ENCODE measurements around the gene SLC25A39.

DNA sequence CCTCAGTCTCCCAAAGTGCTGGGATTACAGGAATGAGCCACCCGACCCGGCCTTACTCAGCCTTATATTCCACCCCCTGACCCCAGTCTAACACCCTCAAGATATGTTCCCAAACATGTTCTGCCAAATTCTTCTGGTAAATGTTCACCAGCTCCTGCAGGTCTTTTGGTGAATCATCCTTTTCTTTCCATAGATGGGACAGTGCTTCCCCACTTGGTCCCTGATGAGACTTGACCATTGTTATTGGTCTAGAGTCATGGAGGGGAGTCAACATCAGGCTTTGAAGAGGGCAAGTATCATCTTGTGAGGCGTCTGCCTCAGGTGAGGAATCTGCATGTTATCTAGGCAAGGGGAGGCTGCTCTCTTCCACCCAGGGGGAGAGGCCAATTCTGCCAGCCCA, 26.6 kb downstream of the SLC25A39 start:
- no peak for TF ChIP-seq POLR2AphosphoS5 (IDR thresholded peaks at IDR 0.05; ENCODE audit: insufficient read depth in 1 of 2, low read depth in 1 of 2)
- TF ChIP-seq, protein P1, sequence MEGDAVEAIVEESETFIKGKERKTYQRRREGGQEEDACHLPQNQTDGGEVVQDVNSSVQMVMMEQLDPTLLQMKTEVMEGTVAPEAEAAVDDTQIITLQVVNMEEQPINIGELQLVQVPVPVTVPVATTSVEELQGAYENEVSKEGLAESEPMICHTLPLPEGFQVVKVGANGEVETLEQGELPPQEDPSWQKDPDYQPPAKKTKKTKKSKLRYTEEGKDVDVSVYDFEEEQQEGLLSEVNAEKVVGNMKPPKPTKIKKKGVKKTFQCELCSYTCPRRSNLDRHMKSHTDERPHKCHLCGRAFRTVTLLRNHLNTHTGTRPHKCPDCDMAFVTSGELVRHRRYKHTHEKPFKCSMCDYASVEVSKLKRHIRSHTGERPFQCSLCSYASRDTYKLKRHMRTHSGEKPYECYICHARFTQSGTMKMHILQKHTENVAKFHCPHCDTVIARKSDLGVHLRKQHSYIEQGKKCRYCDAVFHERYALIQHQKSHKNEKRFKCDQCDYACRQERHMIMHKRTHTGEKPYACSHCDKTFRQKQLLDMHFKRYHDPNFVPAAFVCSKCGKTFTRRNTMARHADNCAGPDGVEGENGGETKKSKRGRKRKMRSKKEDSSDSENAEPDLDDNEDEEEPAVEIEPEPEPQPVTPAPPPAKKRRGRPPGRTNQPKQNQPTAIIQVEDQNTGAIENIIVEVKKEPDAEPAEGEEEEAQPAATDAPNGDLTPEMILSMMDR (IDR thresholded peaks at IDR 0.05), result no peak

All from vagina (tissue), 2 donors.